Activated CD8-positive, alpha-beta memory T cell treated with anti-CD3 and anti-CD28 coated beads, Interleukin-2, amount 50 U/mL, for 24 hours (primary cell): ENCODE data around the gene METRN.
A peak's percentile ranks its signal among the peaks of the same experiment; 100 is the strongest.

Experiments used
- DNase-seq: peaks from one replicate; pipeline ENCODE4 v3.0.0-alpha.2; 2020; ENCODE audit errors: extremely low read depth

Gene METRN

GRCh38 chr16:677316-678190, 37.4 kb upstream of the METRN start:
- no peak for DNase-seq

GRCh38 chr16:678209-678857, 36.6 kb upstream of the METRN start:
- no peak for DNase-seq

GRCh38 chr16:678858-679813, 35.8 kb upstream of the METRN start:
- no peak for DNase-seq

DNA sequence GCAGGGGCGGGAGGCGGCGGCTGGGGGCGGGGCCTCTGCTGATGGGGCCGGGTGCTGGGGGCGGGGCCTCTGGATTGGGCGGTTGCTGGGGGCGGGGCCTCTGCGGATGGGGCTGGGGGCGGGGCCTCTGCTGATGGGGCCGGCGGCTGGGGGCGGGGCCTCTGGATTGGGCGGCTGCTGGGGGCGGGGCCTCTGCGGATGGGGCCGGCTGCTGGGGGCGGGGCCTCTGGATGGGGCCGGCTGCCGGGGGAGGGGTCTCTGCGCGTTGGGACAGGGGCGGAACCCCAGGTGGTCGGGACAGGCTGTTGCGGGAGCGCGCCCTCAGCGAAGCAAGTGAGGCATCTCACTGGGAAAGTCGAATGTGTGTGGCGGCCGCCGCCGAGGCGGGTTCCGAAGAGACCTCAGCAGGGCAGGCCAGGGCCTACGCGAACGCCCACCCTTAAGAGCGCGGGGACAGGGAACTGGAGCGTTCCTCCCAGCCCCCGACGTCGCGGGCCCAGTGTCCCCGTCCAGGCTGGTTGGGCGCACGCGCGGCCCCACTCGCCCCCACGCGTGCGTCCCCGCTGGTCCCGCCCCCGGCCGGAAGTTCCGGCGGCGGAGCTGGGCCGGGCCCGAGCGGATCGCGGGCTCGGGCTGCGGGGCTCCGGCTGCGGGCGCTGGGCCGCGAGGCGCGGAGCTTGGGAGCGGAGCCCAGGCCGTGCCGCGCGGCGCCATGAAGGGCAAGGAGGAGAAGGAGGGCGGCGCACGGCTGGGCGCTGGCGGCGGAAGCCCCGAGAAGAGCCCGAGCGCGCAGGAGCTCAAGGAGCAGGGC, 34.9 kb upstream of the METRN start, which contains the start of gene STUB1:
Gene STUB1, plus strand, starts transcription at position 597 of the 811 bp plus-strand sequence. Its CDS starts 116 bp downstream, at position 713.
- peak; percentile 76 for DNase-seq

DNA sequence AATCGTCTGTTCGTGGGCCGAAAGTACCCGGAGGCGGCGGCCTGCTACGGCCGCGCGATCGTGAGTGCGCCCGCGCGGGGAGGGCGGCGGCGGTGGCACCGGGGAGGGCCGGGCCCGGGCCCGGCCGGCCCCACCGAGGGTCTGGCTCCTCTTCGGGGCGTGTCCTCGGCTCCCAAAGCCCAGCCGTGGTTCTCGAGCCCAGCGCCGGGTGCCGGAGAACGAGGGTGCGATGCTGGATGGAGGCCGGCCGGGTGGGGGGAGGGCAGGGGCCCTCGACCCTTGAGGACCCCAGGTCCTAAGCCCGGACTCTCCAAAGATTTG, 34.3 kb upstream of the METRN start:
- no peak for DNase-seq

DNA sequence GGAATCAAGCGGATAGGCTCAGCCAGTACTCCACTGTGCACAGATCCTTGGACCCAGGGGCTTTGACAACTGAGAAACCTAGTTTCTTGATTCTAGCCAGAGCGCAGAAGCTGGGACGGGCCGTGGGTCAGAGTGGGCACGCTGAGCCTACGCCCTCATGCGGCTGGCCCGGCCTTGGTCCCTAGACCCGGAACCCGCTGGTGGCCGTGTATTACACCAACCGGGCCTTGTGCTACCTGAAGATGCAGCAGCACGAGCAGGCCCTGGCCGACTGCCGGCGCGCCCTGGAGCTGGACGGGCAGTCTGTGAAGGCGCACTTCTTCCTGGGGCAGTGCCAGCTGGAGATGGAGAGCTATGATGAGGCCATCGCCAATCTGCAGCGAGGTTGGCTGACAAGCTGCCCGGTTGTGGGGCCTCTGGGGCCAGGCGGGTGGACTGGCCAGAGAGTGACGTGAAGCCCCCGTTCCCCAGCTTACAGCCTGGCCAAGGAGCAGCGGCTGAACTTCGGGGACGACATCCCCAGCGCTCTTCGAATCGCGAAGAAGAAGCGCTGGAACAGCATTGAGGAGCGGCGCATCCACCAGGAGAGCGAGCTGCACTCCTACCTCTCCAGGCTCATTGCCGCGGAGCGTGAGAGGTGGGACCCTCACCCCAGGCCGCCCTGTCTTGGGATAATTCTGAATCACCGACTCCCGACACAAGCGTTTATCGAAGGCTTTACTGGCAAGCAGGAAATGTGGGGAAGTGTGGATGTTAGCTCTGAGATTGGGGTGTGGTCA, 33.8 kb upstream of the METRN start:
- no peak for DNase-seq

GRCh38 chr16:681746-682427, 33.0 kb upstream of the METRN start:
- DNase-seq: no peak

DNA sequence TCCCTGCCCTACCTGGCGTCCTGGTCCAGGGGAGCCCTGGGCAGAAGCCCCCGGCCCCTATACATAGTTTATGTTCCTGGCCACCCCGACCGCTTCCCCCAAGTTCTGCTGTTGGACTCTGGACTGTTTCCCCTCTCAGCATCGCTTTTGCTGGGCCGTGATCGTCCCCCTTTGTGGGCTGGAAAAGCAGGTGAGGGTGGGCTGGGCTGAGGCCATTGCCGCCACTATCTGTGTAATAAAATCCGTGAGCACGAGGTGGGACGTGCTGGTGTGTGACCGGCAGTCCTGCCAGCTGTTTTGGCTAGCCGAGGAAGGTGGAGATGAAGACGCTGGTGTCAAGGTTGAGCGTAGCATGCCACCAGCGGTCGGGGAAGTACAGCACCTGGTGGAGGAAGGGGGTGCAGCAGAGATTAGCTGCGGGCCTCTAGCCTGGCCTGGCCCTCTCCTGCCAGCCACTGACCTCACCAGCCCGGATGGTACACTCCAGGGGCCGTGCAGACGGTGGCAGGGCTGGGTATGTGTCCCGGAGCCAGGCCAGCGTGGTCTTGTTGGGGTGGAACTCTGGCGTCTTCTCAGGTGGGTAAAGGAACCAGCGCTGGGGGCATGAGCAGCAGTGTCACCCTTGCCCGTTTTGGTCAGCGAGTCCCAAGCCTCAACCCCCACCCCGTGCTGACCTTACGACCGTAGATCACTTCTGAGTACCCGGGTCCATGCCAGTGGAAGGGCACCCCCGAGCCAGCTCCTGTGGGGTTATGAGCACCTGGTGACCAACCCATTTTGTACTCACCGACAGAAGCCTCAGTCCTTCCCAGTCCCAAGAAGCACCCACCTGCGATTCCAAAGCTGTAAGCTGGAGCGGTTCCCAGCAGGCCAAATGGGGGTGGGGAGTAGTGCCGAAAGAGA, 32.2 kb upstream of the METRN start:
- no peak for DNase-seq

DNA sequence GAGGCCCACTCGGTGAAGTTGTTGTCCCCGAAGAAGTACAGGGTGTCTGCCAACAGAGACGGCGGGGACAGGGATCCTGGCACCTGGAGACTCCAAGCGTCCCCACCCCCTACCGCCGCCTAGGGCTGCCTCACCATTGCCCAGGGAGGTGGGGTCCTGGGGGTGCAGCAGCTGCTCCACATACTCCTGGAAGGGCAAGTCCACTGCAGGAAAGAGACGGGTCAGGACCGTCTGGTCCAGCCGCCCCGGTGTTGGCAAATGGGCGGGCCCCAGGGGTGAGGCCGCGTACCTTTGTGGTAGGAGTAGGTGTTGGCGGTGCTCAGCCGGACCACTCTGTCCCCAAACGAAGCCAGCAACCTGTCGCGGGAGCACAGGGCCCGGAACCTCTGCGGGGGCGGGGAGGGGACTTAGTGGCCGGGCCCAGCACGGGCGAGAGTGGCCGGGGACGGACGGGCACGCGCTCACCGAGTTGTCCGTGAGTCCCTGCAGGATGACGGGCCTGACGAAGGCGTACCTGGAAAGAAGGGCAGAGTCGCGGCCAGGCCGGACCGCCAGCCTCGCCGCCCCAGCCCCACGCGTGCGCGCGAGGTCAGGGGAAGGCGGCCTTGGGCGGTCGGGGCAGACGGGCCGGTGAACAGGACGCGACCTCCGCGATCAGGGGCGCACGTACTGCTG, 31.4 kb upstream of the METRN start:
- no peak for DNase-seq

GRCh38 chr16:684071-684794, 30.7 kb upstream of the METRN start, which contains the start of gene JMJD8:
Gene JMJD8, minus strand, starts transcription at chr16:684334. Its CDS starts 15 bp downstream, at chr16:684319.
- peak; percentile 93 for DNase-seq

- DNase-seq: no peak
Observed at GRCh38 chr16:684961-685696, 29.8 kb upstream of the METRN start.

- no peak for DNase-seq
Observed at GRCh38 chr16:685967-686366, 29.0 kb upstream of the METRN start.

GRCh38 chr16:686459-687260, 28.3 kb upstream of the METRN start:
- DNase-seq: no peak

DNA sequence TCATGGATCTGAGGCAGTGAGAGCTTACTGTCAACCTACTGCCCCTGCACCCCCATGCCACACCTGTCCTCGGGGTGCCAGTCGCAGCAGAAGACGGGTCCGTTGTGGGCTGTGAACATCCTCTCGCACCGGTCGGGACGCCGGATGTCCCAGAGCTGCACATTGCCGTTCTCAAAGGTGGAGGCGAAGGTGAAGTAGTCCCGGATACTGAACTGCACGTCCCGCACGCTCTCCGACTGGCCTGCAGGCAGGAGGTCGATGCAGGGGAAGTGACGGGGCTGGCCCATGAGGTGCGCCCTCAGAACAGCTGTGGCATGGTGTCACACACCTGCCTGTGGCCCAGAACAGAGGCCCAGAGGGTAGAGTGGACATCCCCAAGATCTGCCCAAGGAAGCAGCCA, 27.4 kb upstream of the METRN start:
- no peak for DNase-seq

DNA sequence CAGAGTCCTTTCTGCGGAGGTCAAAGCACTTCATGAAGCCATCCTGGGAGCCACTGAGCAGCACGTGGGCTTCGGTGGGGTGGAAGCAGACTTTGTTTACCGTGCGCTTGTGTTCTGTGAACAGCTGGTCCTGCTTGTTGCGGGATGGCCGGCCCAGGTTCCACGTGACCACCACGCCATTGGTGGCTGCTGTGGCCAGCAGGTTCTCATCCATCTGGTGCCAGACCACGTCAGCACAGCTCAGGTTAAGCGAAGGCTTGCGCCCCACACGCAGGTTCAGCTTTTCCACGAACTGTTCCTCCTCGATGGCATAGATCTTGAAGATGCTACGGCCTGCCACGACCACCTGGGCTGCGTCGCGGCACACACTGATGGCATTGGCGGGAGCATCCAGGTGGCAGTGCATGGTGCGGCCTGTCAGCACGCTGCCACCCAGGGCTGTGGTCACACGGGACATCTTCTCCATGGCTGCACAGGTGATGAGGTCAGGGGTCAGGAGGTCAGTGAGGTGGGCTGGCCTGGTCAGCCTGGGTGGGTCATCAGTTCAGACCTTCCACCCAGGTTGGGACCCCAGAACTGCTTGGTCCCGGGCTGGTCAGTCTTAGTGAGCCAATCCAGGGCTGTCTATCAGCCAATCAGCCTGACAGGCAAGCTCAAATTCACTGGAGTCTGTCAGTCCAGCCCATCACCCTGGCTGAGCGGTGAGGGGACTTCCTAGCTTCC, 25.6 kb upstream of the METRN start:
- no peak for DNase-seq
